Measurements from ENCODE around the gene SWI5. TPM values are rescaled to one million over a fixed set of nuclear protein-coding genes. Genes with fewer than 3 reads are reported as not detected.

SWI5 gene
- total RNA-seq, 2 donors from 2014 or later: 34.8 to 38.5 TPM

- WGBS: 74% methylated on average over 2 of the region's 2 CpGs
- DNase-seq (ENCODE audit: low spot score): no peak
- H3K36me3 ChIP-seq: no peaks in the 10 kb centered on the region
- no peaks in the 10 kb centered on the region for H3K9me3 ChIP-seq
- intact Hi-C loops (cut with DNase I): no loop called here
- no peaks in the 10 kb centered on the region for H3K27me3 ChIP-seq (replicated peaks; ENCODE audit: insufficient read depth)
- H3K4me3 ChIP-seq: no peak overlapping the region
- H3K4me1 ChIP-seq (replicated peaks): no peaks in the 10 kb centered on the region
- no peak overlapping the region for H3K27ac ChIP-seq
- TF ChIP-seq CTCF (IDR thresholded peaks at IDR 0.05) (no peak), POLR2A (IDR thresholded peaks at IDR 0.05) (no peak), POLR2AphosphoS5 (IDR thresholded peaks at IDR 0.05) (no peak)
Measured at GRCh38 chr9:128335914-128336313, 59.8 kb downstream of the SWI5 start.

- Histone ChIP-seq H3K36me3 (no peaks in the 10 kb centered on the region), H3K27ac (no peak overlapping the region), H3K4me3 (no peak overlapping the region), H3K9me3 (no peaks in the 10 kb centered on the region), H3K4me1 (replicated peaks) (no peaks in the 10 kb centered on the region), H3K27me3 (replicated peaks; ENCODE audit: insufficient read depth) (no peaks in the 10 kb centered on the region)
- whole genome bisulfite sequencing: 93% methylated on average over 7 of the region's 7 CpGs
- DNase-seq (ENCODE audit: low spot score): no peak
- intact Hi-C loops (cut with DNase I): no loop called here
- TF ChIP-seq POLR2AphosphoS5 (IDR thresholded peaks at IDR 0.05): no peak
- no peak for TF ChIP-seq POLR2A (IDR thresholded peaks at IDR 0.05)
- TF ChIP-seq CTCF (IDR thresholded peaks at IDR 0.05): no peak
Measured at GRCh38 chr9:128337936-128338335, 61.9 kb downstream of the SWI5 start.

MicroRNAs encoded within 50 kb of the gene (microRNA counts, 767-probe panel; counts per million panel counts)
- microRNA hsa-miR-199b-5p (3,719 to 3,754 counts per million in 2 donors), microRNA hsa-miR-3154 (0 to 431 counts per million in 2 donors)

Small RNA genes within 50 kb of the gene (microRNA-seq; reads per million reads assigned to microRNA genes)
- gene MIR199B (157 reads per million, percentile 77 among the genes with 10 or more reads in this experiment), gene MIR3154 (0.67 reads per million)

Small RNA genes within 50 kb of the gene (small RNA-seq; reads per million reads assigned to genes)
- gene MIR199B: 15.6 to 37.1 reads per million in 2 donors
- 0 reads per million in 2 donors for gene MIR3154

Other genes starting within 250 kb of the SWI5 start
- 10 to 100 TPM; 12.3 to 12.6 TPM for gene NAIF1, start 209.0 kb upstream of the SWI5 start, total RNA-seq
- 10 to 100 TPM; 26.0 to 33.1 TPM for gene SLC25A25, start 208.0 kb upstream of the SWI5 start, total RNA-seq
- 10 to 100 TPM; 89.4 to 96.1 TPM for gene PTGES2, start 148.5 kb upstream of the SWI5 start, total RNA-seq
- gene LCN2, start 126.8 kb upstream of the SWI5 start, total RNA-seq: 10 to 100 TPM; 30.5 to 43.7 TPM
- 100 to 1,000 TPM; 333 to 437 TPM for gene BBLN, start 116.0 kb upstream of the SWI5 start, total RNA-seq
- gene CIZ1, start 84.7 kb upstream of the SWI5 start, total RNA-seq: 10 to 100 TPM; 55.2 to 94.0 TPM
- 1 to 10 TPM; 2.0 to 7.7 TPM for gene DNM1, start 72.9 kb upstream of the SWI5 start, total RNA-seq
- 100 to 1,000 TPM in 1 of 2 donors, 10 to 100 TPM in 1; 92.1 to 147 TPM for gene GOLGA2, start 269 bp upstream of the SWI5 start, total RNA-seq
- gene TRUB2, start 46.2 kb downstream of the SWI5 start, total RNA-seq: 10 to 100 TPM; 14.6 to 27.2 TPM
- 10 to 100 TPM; 57.5 to 89.6 TPM for gene COQ4, start 46.6 kb downstream of the SWI5 start, total RNA-seq
- gene SLC27A4, start 64.3 kb downstream of the SWI5 start, total RNA-seq: 10 to 100 TPM; 19.2 to 21.5 TPM
- 10 to 100 TPM; 33.2 to 41.7 TPM for gene URM1, start 95.1 kb downstream of the SWI5 start, total RNA-seq
- 10 to 100 TPM; 25.3 to 30.5 TPM for gene CERCAM, start 144.6 kb downstream of the SWI5 start, total RNA-seq
- gene ODF2, start 179.7 kb downstream of the SWI5 start, total RNA-seq: 10 to 100 TPM; 27.0 to 65.8 TPM
- gene GLE1, start 228.4 kb downstream of the SWI5 start, total RNA-seq: 10 to 100 TPM; 31.5 to 34.2 TPM

All from prostate gland (tissue), 2 donors.